HepG2 (cell line): ENCODE data around the gene FRMD8. TPM values are rescaled to one million over a fixed set of nuclear protein-coding genes. Genes with fewer than 3 reads are reported as not detected.

Source experiments
- CENPT ChIP-seq: sonication (generic); formaldehyde crosslinking; IDR thresholded peaks from 2 replicates; pipeline ENCODE4 v1.8.0; 2022; ENCODE audit warnings: low read depth, mild to moderate bottlenecking, moderate library complexity, missing genetic modification reagents
- KAT2B ChIP-seq: fragments of 150-350 bp; IDR thresholded peaks from 2 replicates; pipeline ENCODE4 v1.6.1; 2014; ENCODE audit warnings: low read depth, low read length, borderline replicate concordance
- MBNL3 ChIP-seq: fragments of 250-450 bp; sonication (Bioruptor Pico); conservative IDR thresholded peaks from 2 replicates; pipeline ENCODE4 v1.8.0; 2022; ENCODE audit warnings: mild to moderate bottlenecking, inconsistent platforms
- NCOA5 ChIP-seq: sonication (generic); formaldehyde crosslinking; IDR thresholded peaks from 2 replicates; pipeline ENCODE4 v1.4.0; 2020; ENCODE audit warnings: missing genetic modification reagents
- NFAT5 ChIP-seq: sonication (generic); formaldehyde crosslinking; IDR thresholded peaks from 2 replicates; pipeline ENCODE4 v1.4.0; 2020; ENCODE audit warnings: missing genetic modification reagents
- POLR2AphosphoS5 ChIP-seq: IDR thresholded peaks from 2 replicates; pipeline ENCODE4 v1.6.1; 2012; ENCODE audit warnings: low read depth, low read length
- PREB ChIP-seq: sonication (generic); formaldehyde crosslinking; IDR thresholded peaks from 2 replicates; pipeline ENCODE4 v1.4.0; 2020; ENCODE audit warnings: missing genetic modification reagents
- RAD21 ChIP-seq: fragments of 450-650 bp; formaldehyde crosslinking; IDR thresholded peaks from 2 replicates; pipeline ENCODE4 v1.5.0; 2020; ENCODE audit warnings: mild to moderate bottlenecking
- SAFB2 ChIP-seq: sonication (generic); formaldehyde crosslinking; IDR thresholded peaks from 2 replicates; pipeline ENCODE4 v1.5.1; 2020; ENCODE audit warnings: missing genetic modification reagents, low read depth, mild to moderate bottlenecking, borderline replicate concordance
- SMC3 ChIP-seq: IDR thresholded peaks from 2 replicates; pipeline ENCODE4 v1.6.1; 2011; ENCODE audit warnings: low read length, improper control_type of control experiment
- TBX2 ChIP-seq: sonication (generic); formaldehyde crosslinking; IDR thresholded peaks from 2 replicates; pipeline ENCODE4 v1.5.0; 2020; ENCODE audit warnings: missing genetic modification reagents, mild to moderate bottlenecking, borderline replicate concordance
- TEF ChIP-seq: sonication (generic); formaldehyde crosslinking; IDR thresholded peaks from 2 replicates; pipeline ENCODE4 v1.5.0; 2020; ENCODE audit warnings: missing genetic modification reagents
- TERF1 ChIP-seq: sonication (generic); formaldehyde crosslinking; IDR thresholded peaks from 2 replicates; pipeline ENCODE4 v1.8.0; 2022; ENCODE audit warnings: mild to moderate bottlenecking, missing genetic modification reagents, moderate library complexity
- ZBTB34 ChIP-seq: sonication (generic); formaldehyde crosslinking; IDR thresholded peaks from 2 replicates; pipeline ENCODE4 v1.8.0; 2022; ENCODE audit warnings: mild to moderate bottlenecking, missing genetic modification reagents
- ZNF496 ChIP-seq: sonication (generic); formaldehyde crosslinking; IDR thresholded peaks from 2 replicates; pipeline ENCODE4 v1.8.1; 2023; ENCODE audit warnings: mild to moderate bottlenecking, moderate library complexity, missing genetic modification reagents; ENCODE audit not compliant: insufficient replicate concordance
- ZNF577 ChIP-seq: sonication (generic); formaldehyde crosslinking; IDR thresholded peaks from 2 replicates; pipeline ENCODE4 v1.4.0; 2020; ENCODE audit warnings: mild to moderate bottlenecking, low read depth, missing genetic modification reagents, borderline replicate concordance
- ZNF615 ChIP-seq: sonication (generic); formaldehyde crosslinking; IDR thresholded peaks from 2 replicates; pipeline ENCODE4 v1.5.0; 2020; ENCODE audit warnings: mild to moderate bottlenecking, missing genetic modification reagents, borderline replicate concordance
- ZNF720 ChIP-seq: sonication (generic); formaldehyde crosslinking; IDR thresholded peaks from 2 replicates; pipeline ENCODE4 v1.4.0; 2020; ENCODE audit warnings: missing genetic modification reagents
- polyA plus RNA-seq, 8 experiments: library from polyadenylated mRNA; depleted of rRNA in 3 of 8; stranded (reverse) in 7 of 8; unstranded in 1 of 8; fragments of >200 nt; fragmentation: Illumina TruSeq in 4 of 8; extraction: Trizol in 4 of 8; gene quantifications; 2 replicates each; pipeline versions ENCODE4 v1.2.1 to v1.2.3, GENCODE V29; 2011 to 2016; ENCODE audit warnings: low read depth in 4 of 8, missing spikeins in 1 of 8, mixed read lengths in 1 of 8; ENCODE audit not compliant: insufficient read depth in 1 of 8
- total RNA-seq, 5 experiments: library from RNA; depleted of rRNA; stranded (reverse); fragments of >200 nt; fragmentation: Illumina TruSeq; extraction: Trizol; gene quantifications; 2 replicates each; pipeline ENCODE4 v1.2.3, GENCODE V29; 2016; ENCODE audit warnings: low read depth in 1 of 5

FRMD8 gene
- total and polyA plus RNA-seq, 2 of the 13 experiments (the other 11 are each of a cell fraction or from before 2014, with no cell fraction given), result 5.8 to 20.6 TPM

GRCh38 chr11:65422633-65423515 lies 36.4 kb downstream of the FRMD8 start, which contains the start of gene NEAT1 (continued):
- peak; percentile 43 for TF ChIP-seq SMC3
- no peak for TF ChIP-seq TERF1 (CRISPR knock-in tag)
- TF ChIP-seq KAT2B, result no peak
- TF ChIP-seq NCOA5 (CRISPR knock-in tag), result peak; percentile 82; the same call in 1 of the 2 replicates
- 0 out of 2 replicates have a peak, but pooled peaks have one; percentile 19 for TF ChIP-seq CENPT (CRISPR knock-in tag)
- peak; percentile 96 for TF ChIP-seq ZNF615 (CRISPR knock-in tag)
- TF ChIP-seq NFAT5 (CRISPR knock-in tag), result no peak; the same call in 1 of the 2 replicates
- no peak for TF ChIP-seq ZNF577 (CRISPR knock-in tag)
- no peak for TF ChIP-seq PREB (CRISPR knock-in tag)
- no peak for TF ChIP-seq ZNF496 (CRISPR knock-in tag)
- TF ChIP-seq MBNL3, result no peak
- TF ChIP-seq TEF (CRISPR knock-in tag), result peak; percentile 88; the same call in 1 of the 2 replicates
- peak; percentile 80 for TF ChIP-seq SAFB2 (CRISPR knock-in tag)
- peak; percentile 18 for TF ChIP-seq TBX2
- TF ChIP-seq RAD21, result peak; percentile 94
- TF ChIP-seq ZNF720 (CRISPR knock-in tag), result peak; percentile 83; the same call in 1 of the 2 replicates
- peak; percentile 100 for TF ChIP-seq POLR2AphosphoS5
- TF ChIP-seq ZBTB34, result no peak
